ENCODE data around the gene NLRP3. TPM values are rescaled to one million over a fixed set of nuclear protein-coding genes. Genes with fewer than 3 reads are reported as not detected.
"Not testable (repeated sequence)": the region's sequence is repeated elsewhere in the genome, so short reads cannot be mapped to it uniquely, and the experiment has no call there.

The NLRP3 gene
- total RNA-seq, 1 experiment from 2014 or later, result 0.33 TPM

DNA sequence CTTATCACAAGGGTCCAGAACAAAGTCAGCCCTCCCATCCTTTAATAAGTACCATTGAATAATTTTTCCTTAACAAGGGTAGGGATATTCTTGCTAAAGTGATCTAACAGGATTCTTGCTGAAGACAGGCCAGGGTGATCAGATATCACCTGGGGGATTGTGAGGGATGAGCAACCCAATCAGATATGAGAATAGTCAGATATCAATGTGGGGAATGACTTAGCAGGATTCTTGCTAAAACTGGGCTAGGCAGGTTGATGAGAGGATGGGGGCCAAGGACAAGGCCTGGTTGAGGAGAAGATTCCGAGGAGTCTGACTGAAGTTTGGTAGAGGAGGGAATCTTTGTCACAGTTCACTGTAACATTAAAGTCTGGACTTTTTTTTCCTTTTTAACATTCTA is 23.9 kb upstream of the NLRP3 start:
- Histone ChIP-seq H3K4me1 (ENCODE audit: control insufficient read depth, insufficient read depth, low read length) (no peaks in the 10 kb centered on the region; the same call in 1 of the 2 replicates), H3K9me3 (ENCODE audit: control insufficient read depth, insufficient read depth, low read depth, low read length) (no peaks in the 10 kb centered on the region), H3K4me3 (ENCODE audit: low read depth in 2 of 2, low read length in 2 of 2) (no peak overlapping the region), H3K27me3 (ENCODE audit: control insufficient read depth, insufficient read depth, low read length) (no peaks in the 10 kb centered on the region), H3K36me3 (ENCODE audit: control insufficient read depth, insufficient read depth, low read length) (no peaks in the 10 kb centered on the region), H3K27ac (ENCODE audit: low read length) (no peak overlapping the region)
- POLR2A ChIA-PET, result no interaction called here
- TF ChIP-seq SIN3A (IDR thresholded peaks at IDR 0.05; ENCODE audit: borderline replicate concordance, insufficient read depth, low read depth, low read length) (no peak), TCF7L2 (IDR thresholded peaks at IDR 0.05; ENCODE audit: low read depth, low read length) (no peak), POLR2AphosphoS5 (IDR thresholded peaks at IDR 0.05; ENCODE audit: low read depth, low read length) (no peak)
- TF ChIP-seq, protein P1, sequence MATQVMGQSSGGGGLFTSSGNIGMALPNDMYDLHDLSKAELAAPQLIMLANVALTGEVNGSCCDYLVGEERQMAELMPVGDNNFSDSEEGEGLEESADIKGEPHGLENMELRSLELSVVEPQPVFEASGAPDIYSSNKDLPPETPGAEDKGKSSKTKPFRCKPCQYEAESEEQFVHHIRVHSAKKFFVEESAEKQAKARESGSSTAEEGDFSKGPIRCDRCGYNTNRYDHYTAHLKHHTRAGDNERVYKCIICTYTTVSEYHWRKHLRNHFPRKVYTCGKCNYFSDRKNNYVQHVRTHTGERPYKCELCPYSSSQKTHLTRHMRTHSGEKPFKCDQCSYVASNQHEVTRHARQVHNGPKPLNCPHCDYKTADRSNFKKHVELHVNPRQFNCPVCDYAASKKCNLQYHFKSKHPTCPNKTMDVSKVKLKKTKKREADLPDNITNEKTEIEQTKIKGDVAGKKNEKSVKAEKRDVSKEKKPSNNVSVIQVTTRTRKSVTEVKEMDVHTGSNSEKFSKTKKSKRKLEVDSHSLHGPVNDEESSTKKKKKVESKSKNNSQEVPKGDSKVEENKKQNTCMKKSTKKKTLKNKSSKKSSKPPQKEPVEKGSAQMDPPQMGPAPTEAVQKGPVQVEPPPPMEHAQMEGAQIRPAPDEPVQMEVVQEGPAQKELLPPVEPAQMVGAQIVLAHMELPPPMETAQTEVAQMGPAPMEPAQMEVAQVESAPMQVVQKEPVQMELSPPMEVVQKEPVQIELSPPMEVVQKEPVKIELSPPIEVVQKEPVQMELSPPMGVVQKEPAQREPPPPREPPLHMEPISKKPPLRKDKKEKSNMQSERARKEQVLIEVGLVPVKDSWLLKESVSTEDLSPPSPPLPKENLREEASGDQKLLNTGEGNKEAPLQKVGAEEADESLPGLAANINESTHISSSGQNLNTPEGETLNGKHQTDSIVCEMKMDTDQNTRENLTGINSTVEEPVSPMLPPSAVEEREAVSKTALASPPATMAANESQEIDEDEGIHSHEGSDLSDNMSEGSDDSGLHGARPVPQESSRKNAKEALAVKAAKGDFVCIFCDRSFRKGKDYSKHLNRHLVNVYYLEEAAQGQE (IDR thresholded peaks at IDR 0.05; ENCODE audit: insufficient read depth in 1 of 2, low read depth in 2 of 2, low read length in 1 of 2), result no peak
- TF ChIP-seq, protein P2, sequence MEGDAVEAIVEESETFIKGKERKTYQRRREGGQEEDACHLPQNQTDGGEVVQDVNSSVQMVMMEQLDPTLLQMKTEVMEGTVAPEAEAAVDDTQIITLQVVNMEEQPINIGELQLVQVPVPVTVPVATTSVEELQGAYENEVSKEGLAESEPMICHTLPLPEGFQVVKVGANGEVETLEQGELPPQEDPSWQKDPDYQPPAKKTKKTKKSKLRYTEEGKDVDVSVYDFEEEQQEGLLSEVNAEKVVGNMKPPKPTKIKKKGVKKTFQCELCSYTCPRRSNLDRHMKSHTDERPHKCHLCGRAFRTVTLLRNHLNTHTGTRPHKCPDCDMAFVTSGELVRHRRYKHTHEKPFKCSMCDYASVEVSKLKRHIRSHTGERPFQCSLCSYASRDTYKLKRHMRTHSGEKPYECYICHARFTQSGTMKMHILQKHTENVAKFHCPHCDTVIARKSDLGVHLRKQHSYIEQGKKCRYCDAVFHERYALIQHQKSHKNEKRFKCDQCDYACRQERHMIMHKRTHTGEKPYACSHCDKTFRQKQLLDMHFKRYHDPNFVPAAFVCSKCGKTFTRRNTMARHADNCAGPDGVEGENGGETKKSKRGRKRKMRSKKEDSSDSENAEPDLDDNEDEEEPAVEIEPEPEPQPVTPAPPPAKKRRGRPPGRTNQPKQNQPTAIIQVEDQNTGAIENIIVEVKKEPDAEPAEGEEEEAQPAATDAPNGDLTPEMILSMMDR (IDR thresholded peaks at IDR 0.05), result no peak
- CTCF ChIA-PET, result no interaction called here
- BruUV-seq (replicated peaks), result no TSS peak
- ATAC-seq (no peak), DNase-seq (ENCODE audit: low read depth, low spot score) (no peak)
- intact Hi-C loops (cut with micrococcal nuclease; ENCODE audit: unreplicated experiment) (no loop called here), in situ Hi-C loops (cut with HindIII; ENCODE audit: low pct_unique_long_range_greater_than_20kb, low sequenced_read_pairs) (no loop called here)

DNA sequence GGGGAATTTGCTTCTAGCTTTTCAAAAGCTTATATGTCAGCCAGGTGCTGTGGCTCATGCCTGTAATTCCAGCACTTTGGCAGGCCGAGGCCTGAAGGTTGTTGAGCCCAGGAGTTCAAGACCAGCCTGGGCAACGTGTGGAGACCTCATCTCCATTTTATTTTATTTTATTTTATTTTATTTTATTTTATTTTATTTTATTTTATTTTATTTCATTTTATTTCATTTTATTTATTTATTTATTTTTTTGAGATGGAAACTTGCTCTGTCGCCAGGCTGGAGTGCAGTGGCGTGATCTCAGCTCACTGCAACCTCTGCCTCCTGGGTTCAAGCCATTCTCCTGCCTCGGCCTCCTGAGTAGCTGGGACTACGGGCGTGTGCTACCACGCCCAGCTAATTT is 20.9 kb upstream of the NLRP3 start:
- BruUV-seq (replicated peaks); H3K4me1 ChIP-seq (ENCODE audit: control insufficient read depth, insufficient read depth, low read length); H3K9me3 ChIP-seq (ENCODE audit: control insufficient read depth, insufficient read depth, low read depth, low read length); in situ Hi-C loops (cut with HindIII; ENCODE audit: low pct_unique_long_range_greater_than_20kb, low sequenced_read_pairs); H3K4me3 ChIP-seq (ENCODE audit: low read depth in 2 of 2, low read length in 2 of 2); POLR2A ChIA-PET; H3K27me3 ChIP-seq (ENCODE audit: control insufficient read depth, insufficient read depth, low read length); intact Hi-C loops (cut with micrococcal nuclease; ENCODE audit: unreplicated experiment); H3K27ac ChIP-seq (ENCODE audit: low read length); CTCF ChIA-PET; H3K36me3 ChIP-seq (ENCODE audit: control insufficient read depth, insufficient read depth, low read length); ATAC-seq; DNase-seq (ENCODE audit: low read depth, low spot score): not testable (repeated sequence)

DNA sequence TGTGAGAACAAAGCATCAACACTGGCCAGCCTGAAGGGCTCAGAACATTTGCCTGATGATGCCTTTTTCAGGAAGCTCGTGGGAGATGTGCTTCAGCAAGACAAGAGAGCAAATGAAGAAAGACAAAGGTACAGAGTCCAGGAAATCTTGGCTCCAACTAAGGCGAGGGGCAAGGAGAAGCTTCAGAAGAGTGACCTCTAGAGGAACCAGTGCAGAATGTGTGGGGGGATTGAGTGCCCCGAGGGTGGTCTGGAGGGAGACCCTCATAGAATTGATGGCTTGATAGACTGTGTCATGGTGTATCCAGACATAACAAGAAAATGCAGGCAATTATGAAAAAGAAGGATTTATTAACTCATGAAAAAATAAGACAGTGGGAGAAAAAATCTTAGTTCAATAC is 15.3 kb upstream of the NLRP3 start:
- no peak for DNase-seq (ENCODE audit: low read depth, low spot score)
- no peak for TF ChIP-seq POLR2AphosphoS5 (IDR thresholded peaks at IDR 0.05; ENCODE audit: low read depth, low read length)
- TF ChIP-seq, protein P2 (IDR thresholded peaks at IDR 0.05), result peak; percentile 57
- TF ChIP-seq TCF7L2 (IDR thresholded peaks at IDR 0.05; ENCODE audit: low read depth, low read length), result no peak
- TF ChIP-seq, protein P1 (IDR thresholded peaks at IDR 0.05; ENCODE audit: insufficient read depth in 1 of 2, low read depth in 2 of 2, low read length in 1 of 2), result no peak
- no peak for TF ChIP-seq SIN3A (IDR thresholded peaks at IDR 0.05; ENCODE audit: borderline replicate concordance, insufficient read depth, low read depth, low read length)
- peaks cover 9% of the 10 kb centered on the region for H3K4me1 ChIP-seq (ENCODE audit: control insufficient read depth, insufficient read depth, low read length)
- intact Hi-C loops (cut with micrococcal nuclease; ENCODE audit: unreplicated experiment), result no loop called here
- ATAC-seq, result 0 out of 2 replicates have a peak, but pooled peaks have one; percentile 15
- H3K36me3 ChIP-seq (ENCODE audit: control insufficient read depth, insufficient read depth, low read length), result no peaks in the 10 kb centered on the region
- no peak overlapping the region for H3K4me3 ChIP-seq (ENCODE audit: low read depth in 2 of 2, low read length in 2 of 2)
- no peaks in the 10 kb centered on the region for H3K9me3 ChIP-seq (ENCODE audit: control insufficient read depth, insufficient read depth, low read depth, low read length)
- ChIA-PET POLR2A (no interaction called here), CTCF (no interaction called here)
- BruUV-seq (replicated peaks), result no TSS peak
- H3K27ac ChIP-seq (ENCODE audit: low read length), result no peak overlapping the region
- H3K27me3 ChIP-seq (ENCODE audit: control insufficient read depth, insufficient read depth, low read length), result no peaks in the 10 kb centered on the region
- in situ Hi-C loops (cut with HindIII; ENCODE audit: low pct_unique_long_range_greater_than_20kb, low sequenced_read_pairs), result no loop called here
